GM19463 (cell line): Measurements from ENCODE around the gene CPAMD8.

Experiments
- ATAC-seq: cut with Tn5 transposase; IDR thresholded peaks from one replicate; pipeline ENCODE4 v1.9.1; 2021; ENCODE audit warnings: mild to moderate bottlenecking, moderate library complexity; ENCODE audit not compliant: unreplicated experiment

CPAMD8 gene

GRCh38 chr19:16851031-16851712, 175.4 kb downstream of the CPAMD8 start:
- no peak for ATAC-seq

GRCh38 chr19:16850133-16850532, 176.5 kb downstream of the CPAMD8 start:
- no peak for ATAC-seq

- ATAC-seq, result no peak
Observed at GRCh38 chr19:16849168-16849567, 177.4 kb downstream of the CPAMD8 start.

GRCh38 chr19:16847430-16847829, 179.2 kb downstream of the CPAMD8 start:
- no peak for ATAC-seq

GRCh38 chr19:16846901-16847300, 179.7 kb downstream of the CPAMD8 start:
- ATAC-seq, result no peak
